Breast epithelium (tissue), 3 donors: ENCODE data around the gene ERN2.

Source experiments
- POLR2A ChIP-seq: fragments of 450-650 bp; IDR thresholded peaks from one replicate; pipeline ENCODE4 v1.6.1; 2016; ENCODE audit warnings: antibody characterized with exemption, mild to moderate bottlenecking, moderate library complexity
- POLR2AphosphoS5 ChIP-seq, 3 donors: sonication (generic); formaldehyde crosslinking; IDR thresholded peaks; one replicate each; pipeline ENCODE4 v1.6.1; 2017; ENCODE audit warnings: antibody characterized with exemption in 3 of 3
- TF ChIP-seq, protein P1 (sequence below), 3 donors: fragments of 450-650 bp; IDR thresholded peaks; one replicate each; pipeline ENCODE4 v1.5.1; 2016 to 2017; ENCODE audit warnings: antibody characterized with exemption in 3 of 3, mild to moderate bottlenecking in 3 of 3, moderate library complexity in 3 of 3

DNA sequence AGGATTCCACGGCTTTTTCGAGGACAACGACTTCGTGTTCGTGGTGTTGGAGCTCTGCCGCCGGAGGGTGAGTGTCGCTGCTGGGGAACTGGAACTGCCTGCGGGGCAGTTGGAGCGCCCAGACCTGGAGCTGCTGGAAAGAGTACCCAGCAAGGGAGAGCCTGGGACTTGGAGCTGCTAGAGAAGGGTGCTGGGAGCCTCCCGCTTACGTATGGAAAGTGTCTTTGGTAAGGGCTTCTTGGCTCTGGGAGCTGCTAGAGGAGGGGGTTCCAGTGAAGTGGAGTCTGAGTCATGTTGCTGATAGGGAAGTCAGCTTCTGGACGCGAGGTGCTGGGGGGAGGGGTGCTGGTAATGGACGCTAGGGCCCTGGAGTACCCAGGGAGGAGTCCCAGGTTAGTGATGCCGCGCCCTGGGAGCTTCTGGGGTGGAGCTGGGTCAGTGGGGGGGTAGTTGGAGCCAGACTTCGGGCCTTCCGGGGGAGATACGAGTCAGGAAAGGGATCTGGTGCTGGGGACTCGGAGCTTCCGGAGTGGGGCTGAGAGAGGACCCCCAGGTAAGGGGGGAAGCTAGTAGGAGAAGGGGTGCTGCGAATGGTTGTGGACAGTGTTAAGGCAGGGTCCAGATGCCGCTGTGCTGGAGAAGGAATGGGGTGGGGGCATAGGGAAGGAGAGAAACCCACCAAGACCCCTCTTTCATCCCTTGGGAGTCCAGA, 33.6 kb downstream of the ERN2 start:
- TF ChIP-seq POLR2AphosphoS5 (IDR thresholded peaks at IDR 0.05), result no peak
- TF ChIP-seq, protein P1, sequence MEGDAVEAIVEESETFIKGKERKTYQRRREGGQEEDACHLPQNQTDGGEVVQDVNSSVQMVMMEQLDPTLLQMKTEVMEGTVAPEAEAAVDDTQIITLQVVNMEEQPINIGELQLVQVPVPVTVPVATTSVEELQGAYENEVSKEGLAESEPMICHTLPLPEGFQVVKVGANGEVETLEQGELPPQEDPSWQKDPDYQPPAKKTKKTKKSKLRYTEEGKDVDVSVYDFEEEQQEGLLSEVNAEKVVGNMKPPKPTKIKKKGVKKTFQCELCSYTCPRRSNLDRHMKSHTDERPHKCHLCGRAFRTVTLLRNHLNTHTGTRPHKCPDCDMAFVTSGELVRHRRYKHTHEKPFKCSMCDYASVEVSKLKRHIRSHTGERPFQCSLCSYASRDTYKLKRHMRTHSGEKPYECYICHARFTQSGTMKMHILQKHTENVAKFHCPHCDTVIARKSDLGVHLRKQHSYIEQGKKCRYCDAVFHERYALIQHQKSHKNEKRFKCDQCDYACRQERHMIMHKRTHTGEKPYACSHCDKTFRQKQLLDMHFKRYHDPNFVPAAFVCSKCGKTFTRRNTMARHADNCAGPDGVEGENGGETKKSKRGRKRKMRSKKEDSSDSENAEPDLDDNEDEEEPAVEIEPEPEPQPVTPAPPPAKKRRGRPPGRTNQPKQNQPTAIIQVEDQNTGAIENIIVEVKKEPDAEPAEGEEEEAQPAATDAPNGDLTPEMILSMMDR (IDR thresholded peaks at IDR 0.05), result no peak
- TF ChIP-seq POLR2A, result no peak
